SK-N-SH (cell line): Measurements from ENCODE around the gene SYNE1. TPM values are rescaled to one million over a fixed set of nuclear protein-coding genes. Genes with fewer than 3 reads are reported as not detected.
A peak's percentile ranks its signal among the peaks of the same experiment; 100 is the strongest.

Experiments used
- CTCF ChIA-PET: fragments of 300-600, 350-600 bp; formaldehyde crosslinking; extraction: SDS; loops from one replicate; lab custom pipeline; 2021; lab: Yijun Ruan, JAX
- POLR2A ChIA-PET: fragments of 350-600 bp; sonication (Branson Sonifier 250); formaldehyde crosslinking; extraction: SDS; loops from one replicate; lab custom pipeline; 2020; ENCODE audit warnings: antibody characterized with exemption, inconsistent platforms; lab: Yijun Ruan, JAX
- DNase-seq: peaks from one replicate; pipeline ENCODE4 v3.0.0; 2012
- H2AFZ ChIP-seq: fragments of 200-600 bp; sonication (generic); 2 replicates; pipeline ENCODE4 v1.8.1; 2016; ENCODE audit warnings: antibody characterized with exemption, mild to moderate bottlenecking, low read depth
- H3F3A ChIP-seq: fragments of 200-600 bp; sonication (generic); replicated peaks from 2 replicates; pipeline ENCODE3; 2016; ENCODE audit warnings: antibody characterized with exemption, mild to moderate bottlenecking; ENCODE audit not compliant: insufficient read depth
- H3K27ac ChIP-seq, 2 experiments: fragments of 200-500 bp in 1 of 2; fragments of 200-600 bp in 1 of 2; sonication (Bioruptor generic) in 1 of 2; sonication (generic), shearing (Covaris generic) in 1 of 2; 2 replicates each; pipeline versions ENCODE4 v1.5.1 to v1.6.1; 2014 to 2016; ENCODE audit warnings: low read depth in 2 of 2, inconsistent platforms in 1 of 2, low read length in 1 of 2, mild to moderate bottlenecking in 1 of 2, mixed read lengths in 1 of 2
- H3K27me3 ChIP-seq: fragments of 200-600 bp; sonication (generic), shearing (Covaris generic); 2 replicates; pipeline ENCODE4 v1.6.1; 2016; ENCODE audit warnings: mixed run types; ENCODE audit not compliant: insufficient read depth
- H3K36me3 ChIP-seq, 2 experiments: fragments of 200-500 bp in 1 of 2; fragments of 200-600 bp in 1 of 2; sonication (Bioruptor generic) in 1 of 2; sonication (generic) in 1 of 2; replicated peaks in 1 of 2; 2 replicates each; pipeline versions ENCODE3 to v1.5.1; 2014 to 2016; ENCODE audit warnings: low read length in 1 of 2, mild to moderate bottlenecking in 1 of 2; ENCODE audit not compliant: insufficient read depth in 2 of 2, control insufficient read depth in 1 of 2
- H3K4me1 ChIP-seq, 2 experiments: fragments of 200-500 bp in 1 of 2; fragments of 200-600 bp in 1 of 2; sonication (Bioruptor generic) in 1 of 2; sonication (generic), shearing (Covaris generic) in 1 of 2; 2 replicates each; pipeline versions ENCODE4 v1.5.1 to v1.6.1; 2014 to 2016; ENCODE audit warnings: low read depth in 1 of 2, low read length in 1 of 2, mixed run types in 1 of 2; ENCODE audit not compliant: insufficient read depth in 2 of 2, control insufficient read depth in 1 of 2
- H3K4me2 ChIP-seq: fragments of 200-600 bp; sonication (generic), shearing (Covaris generic); 2 replicates; pipeline ENCODE4 v1.6.1; 2017; ENCODE audit warnings: mixed run types
- H3K4me3 ChIP-seq, 2 experiments: fragments of 200-500 bp in 1 of 2; fragments of 200-600 bp in 1 of 2; sonication (Bioruptor generic) in 1 of 2; sonication (generic), shearing (Covaris generic) in 1 of 2; 2 replicates each; pipeline versions ENCODE4 v1.5.1 to v1.8.1; 2014 to 2016; ENCODE audit warnings: low read depth in 2 of 2, inconsistent platforms in 1 of 2, low read length in 1 of 2, mild to moderate bottlenecking in 1 of 2, mixed read lengths in 1 of 2, moderate library complexity in 1 of 2
- H3K79me2 ChIP-seq: fragments of 200-600 bp; sonication (generic); 2 replicates; pipeline ENCODE4 v1.8.1; 2017; ENCODE audit warnings: mild to moderate bottlenecking; ENCODE audit not compliant: insufficient read depth
- H3K9ac ChIP-seq: fragments of 200-600 bp; sonication (generic); 2 replicates; pipeline ENCODE4 v1.6.1; 2017; ENCODE audit warnings: mixed run types
- H3K9me2 ChIP-seq: fragments of 200-600 bp; sonication (generic); 2 replicates; pipeline ENCODE4 v1.6.1; 2017; ENCODE audit warnings: mixed run types
- H3K9me3 ChIP-seq: fragments of 200-600 bp; sonication (generic); 2 replicates; pipeline ENCODE4 v1.6.1; 2017; ENCODE audit warnings: mixed run types, mild to moderate bottlenecking, moderate library complexity
- H4K20me1 ChIP-seq: fragments of 200-600 bp; sonication (generic); 2 replicates; pipeline ENCODE4 v1.6.1; 2017; ENCODE audit warnings: mild to moderate bottlenecking, mixed run types; ENCODE audit not compliant: insufficient read depth
- CHD2 ChIP-seq: fragments of 150-350 bp; IDR thresholded peaks from 2 replicates; pipeline ENCODE4 v1.6.1; 2018; ENCODE audit warnings: low read length; ENCODE audit not compliant: partially characterized antibody
- ELF1 ChIP-seq: IDR thresholded peaks from 2 replicates; pipeline ENCODE4 v1.4.0; 2012
- EP300 ChIP-seq, 2 experiments: IDR thresholded peaks; 2 replicates each; pipeline versions ENCODE4 v1.4.0 to v1.6.1; 2012; ENCODE audit warnings: borderline replicate concordance in 1 of 2, low read depth in 1 of 2, low read length in 1 of 2
- FOSL2 ChIP-seq: IDR thresholded peaks from 2 replicates; pipeline ENCODE4 v1.4.0; 2012; ENCODE audit warnings: low read depth, mild to moderate bottlenecking, moderate library complexity, borderline replicate concordance
- FOXM1 ChIP-seq: IDR thresholded peaks from 2 replicates; pipeline ENCODE4 v1.4.0; 2012; ENCODE audit warnings: low read depth, mild to moderate bottlenecking
- GATA2 ChIP-seq: sonication (generic); formaldehyde crosslinking; IDR thresholded peaks from 2 replicates; pipeline ENCODE4 v1.5.0; 2020; ENCODE audit warnings: mild to moderate bottlenecking, missing genetic modification reagents
- NFIC ChIP-seq: IDR thresholded peaks from 2 replicates; pipeline ENCODE4 v1.4.0; 2012; ENCODE audit warnings: borderline replicate concordance
- RAD21 ChIP-seq: IDR thresholded peaks from 2 replicates; pipeline ENCODE4 v1.6.1; 2012; ENCODE audit warnings: mild to moderate bottlenecking, low read length
- RCOR1 ChIP-seq: fragments of 150-350 bp; IDR thresholded peaks from 2 replicates; pipeline ENCODE4 v1.6.1; 2017; ENCODE audit warnings: antibody characterized with exemption, low read length
- TAF1 ChIP-seq: IDR thresholded peaks from 2 replicates; pipeline ENCODE4 v1.6.1; 2012; ENCODE audit warnings: low read depth, mild to moderate bottlenecking, low read length, moderate library complexity, borderline replicate concordance
- TEAD4 ChIP-seq: IDR thresholded peaks from 2 replicates; pipeline ENCODE4 v1.4.0; 2012; ENCODE audit warnings: mild to moderate bottlenecking, borderline replicate concordance; ENCODE audit not compliant: insufficient read depth
- YY1 ChIP-seq: IDR thresholded peaks from 2 replicates; pipeline ENCODE4 v1.4.0; 2012; ENCODE audit warnings: low read depth, mild to moderate bottlenecking
- WGBS: methylation state at CpG from one replicate; pipeline ENCODE4 v1.1.6; 2017; ENCODE audit warnings: low lambda C conversion rate; 5-methylcytosine and 5-hydroxymethylcytosine counted together
- polyA plus RNA-seq, 3 experiments: library from polyadenylated mRNA; depleted of rRNA; stranded (reverse); fragments of >200 nt; gene quantifications; 2 replicates each; pipeline ENCODE4 v1.2.3, GENCODE V29; 2012
- TF ChIP-seq, protein P1 (sequence below): IDR thresholded peaks from 2 replicates; pipeline ENCODE4 v1.4.0; 2012; ENCODE audit warnings: low read depth, borderline replicate concordance
- TF ChIP-seq, protein P2 (sequence below): fragments of 150-350 bp; IDR thresholded peaks from 2 replicates; pipeline ENCODE4 v1.6.1; 2016; ENCODE audit warnings: mild to moderate bottlenecking, low read depth, low read length
- TF ChIP-seq, protein P3 (sequence below): fragments of 150-350 bp; IDR thresholded peaks from 2 replicates; pipeline ENCODE4 v1.6.1; 2017; ENCODE audit warnings: antibody characterized with exemption, low read length, low read depth, borderline replicate concordance
- TF ChIP-seq, protein P4 (sequence below): IDR thresholded peaks from 2 replicates; pipeline ENCODE4 v1.6.1; 2012; ENCODE audit warnings: mild to moderate bottlenecking, low read depth, low read length, moderate library complexity

The SYNE1 gene
- polyA plus RNA-seq, 1 of the 3 experiments (the other 2 are of a cell fraction), result 31.1 TPM

DNA sequence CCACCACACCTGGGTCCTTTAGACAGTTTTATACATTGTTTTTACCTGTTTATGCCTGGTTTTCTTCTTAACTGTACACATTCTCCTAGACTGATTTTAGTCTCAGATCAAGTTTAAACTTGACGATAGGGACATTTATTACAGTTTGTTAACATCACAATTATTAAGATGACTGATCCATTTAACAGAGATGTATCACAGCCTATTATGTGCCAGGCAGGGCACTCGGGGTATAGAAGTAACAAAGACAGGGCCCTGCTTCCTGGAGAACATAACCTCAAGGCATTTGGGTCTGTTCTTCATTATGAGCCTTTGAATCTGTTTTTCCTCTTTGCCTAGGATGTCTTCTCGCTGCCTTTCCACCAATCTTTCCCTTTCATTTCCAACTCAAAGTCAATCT is 449.2 kb downstream of the SYNE1 start:
- no peaks in the 10 kb centered on the region for H4K20me1 ChIP-seq
- H3K79me2 ChIP-seq, result no peaks in the 10 kb centered on the region
- H3F3A ChIP-seq, result peaks cover 23% of the 10 kb centered on the region
- H3K27me3 ChIP-seq, result no peaks in the 10 kb centered on the region
- H3K9me3 ChIP-seq, result no peaks in the 10 kb centered on the region
- H3K9ac ChIP-seq, result no peak overlapping the region
- CTCF ChIA-PET, result no interaction called here
- H3K4me1 ChIP-seq, result peaks cover 0 to 7% of the 10 kb centered on the region in 2 experiments; a peak in 2 of 4 replicates
- H3K36me3 ChIP-seq, result peaks cover 11 to 42% of the 10 kb centered on the region in 2 experiments
- no peaks in the 10 kb centered on the region for H3K9me2 ChIP-seq
- POLR2A ChIA-PET, result no interaction called here
- no peak overlapping the region for H3K4me2 ChIP-seq
- no peak overlapping the region for H3K4me3 ChIP-seq
- no peak overlapping the region for H2AFZ ChIP-seq
- peak overlapping the region in 1 of 2 experiments; percentile 23; a peak in 1 of 4 replicates for H3K27ac ChIP-seq
- WGBS, result 42% methylated on average over 3 of the region's 3 CpGs
- no peak for TF ChIP-seq ELF1
- peak in 1 of 2 experiments; percentile 76; a peak in 2 of 4 replicates for TF ChIP-seq EP300 (IDR thresholded peaks at IDR 0.05; ENCODE audit: borderline replicate concordance in 1 of 2, low read depth in 1 of 2, low read length in 1 of 2)
- TF ChIP-seq CHD2, result peak; percentile 44
- no peak for TF ChIP-seq NFIC
- no peak for TF ChIP-seq FOSL2
- no peak for TF ChIP-seq YY1
- TF ChIP-seq, protein P1, sequence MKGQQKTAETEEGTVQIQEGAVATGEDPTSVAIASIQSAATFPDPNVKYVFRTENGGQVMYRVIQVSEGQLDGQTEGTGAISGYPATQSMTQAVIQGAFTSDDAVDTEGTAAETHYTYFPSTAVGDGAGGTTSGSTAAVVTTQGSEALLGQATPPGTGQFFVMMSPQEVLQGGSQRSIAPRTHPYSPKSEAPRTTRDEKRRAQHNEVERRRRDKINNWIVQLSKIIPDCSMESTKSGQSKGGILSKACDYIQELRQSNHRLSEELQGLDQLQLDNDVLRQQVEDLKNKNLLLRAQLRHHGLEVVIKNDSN, result no peak
- no peak for TF ChIP-seq FOXM1
- TF ChIP-seq GATA2 (CRISPR knock-in tag), result peak; percentile 28; the same call in 1 of the 2 replicates
- TF ChIP-seq, protein P2, sequence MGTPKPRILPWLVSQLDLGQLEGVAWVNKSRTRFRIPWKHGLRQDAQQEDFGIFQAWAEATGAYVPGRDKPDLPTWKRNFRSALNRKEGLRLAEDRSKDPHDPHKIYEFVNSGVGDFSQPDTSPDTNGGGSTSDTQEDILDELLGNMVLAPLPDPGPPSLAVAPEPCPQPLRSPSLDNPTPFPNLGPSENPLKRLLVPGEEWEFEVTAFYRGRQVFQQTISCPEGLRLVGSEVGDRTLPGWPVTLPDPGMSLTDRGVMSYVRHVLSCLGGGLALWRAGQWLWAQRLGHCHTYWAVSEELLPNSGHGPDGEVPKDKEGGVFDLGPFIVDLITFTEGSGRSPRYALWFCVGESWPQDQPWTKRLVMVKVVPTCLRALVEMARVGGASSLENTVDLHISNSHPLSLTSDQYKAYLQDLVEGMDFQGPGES, result no peak
- peak; percentile 76; the same call in 1 of the 2 replicates for TF ChIP-seq RCOR1
- TF ChIP-seq TEAD4, result no peak
- no peak for TF ChIP-seq TAF1
- TF ChIP-seq, protein P3, sequence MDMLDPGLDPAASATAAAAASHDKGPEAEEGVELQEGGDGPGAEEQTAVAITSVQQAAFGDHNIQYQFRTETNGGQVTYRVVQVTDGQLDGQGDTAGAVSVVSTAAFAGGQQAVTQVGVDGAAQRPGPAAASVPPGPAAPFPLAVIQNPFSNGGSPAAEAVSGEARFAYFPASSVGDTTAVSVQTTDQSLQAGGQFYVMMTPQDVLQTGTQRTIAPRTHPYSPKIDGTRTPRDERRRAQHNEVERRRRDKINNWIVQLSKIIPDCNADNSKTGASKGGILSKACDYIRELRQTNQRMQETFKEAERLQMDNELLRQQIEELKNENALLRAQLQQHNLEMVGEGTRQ, result no peak
- TF ChIP-seq, protein P4, sequence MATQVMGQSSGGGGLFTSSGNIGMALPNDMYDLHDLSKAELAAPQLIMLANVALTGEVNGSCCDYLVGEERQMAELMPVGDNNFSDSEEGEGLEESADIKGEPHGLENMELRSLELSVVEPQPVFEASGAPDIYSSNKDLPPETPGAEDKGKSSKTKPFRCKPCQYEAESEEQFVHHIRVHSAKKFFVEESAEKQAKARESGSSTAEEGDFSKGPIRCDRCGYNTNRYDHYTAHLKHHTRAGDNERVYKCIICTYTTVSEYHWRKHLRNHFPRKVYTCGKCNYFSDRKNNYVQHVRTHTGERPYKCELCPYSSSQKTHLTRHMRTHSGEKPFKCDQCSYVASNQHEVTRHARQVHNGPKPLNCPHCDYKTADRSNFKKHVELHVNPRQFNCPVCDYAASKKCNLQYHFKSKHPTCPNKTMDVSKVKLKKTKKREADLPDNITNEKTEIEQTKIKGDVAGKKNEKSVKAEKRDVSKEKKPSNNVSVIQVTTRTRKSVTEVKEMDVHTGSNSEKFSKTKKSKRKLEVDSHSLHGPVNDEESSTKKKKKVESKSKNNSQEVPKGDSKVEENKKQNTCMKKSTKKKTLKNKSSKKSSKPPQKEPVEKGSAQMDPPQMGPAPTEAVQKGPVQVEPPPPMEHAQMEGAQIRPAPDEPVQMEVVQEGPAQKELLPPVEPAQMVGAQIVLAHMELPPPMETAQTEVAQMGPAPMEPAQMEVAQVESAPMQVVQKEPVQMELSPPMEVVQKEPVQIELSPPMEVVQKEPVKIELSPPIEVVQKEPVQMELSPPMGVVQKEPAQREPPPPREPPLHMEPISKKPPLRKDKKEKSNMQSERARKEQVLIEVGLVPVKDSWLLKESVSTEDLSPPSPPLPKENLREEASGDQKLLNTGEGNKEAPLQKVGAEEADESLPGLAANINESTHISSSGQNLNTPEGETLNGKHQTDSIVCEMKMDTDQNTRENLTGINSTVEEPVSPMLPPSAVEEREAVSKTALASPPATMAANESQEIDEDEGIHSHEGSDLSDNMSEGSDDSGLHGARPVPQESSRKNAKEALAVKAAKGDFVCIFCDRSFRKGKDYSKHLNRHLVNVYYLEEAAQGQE, result no peak
- TF ChIP-seq RAD21, result no peak
- peak; percentile 55 for DNase-seq
